ENCODE results near the gene CBX2. TPM values are rescaled to one million over a fixed set of nuclear protein-coding genes. Genes with fewer than 3 reads are reported as not detected.
A peak's percentile ranks its signal among the peaks of the same experiment; 100 is the strongest.

The CBX2 gene
- total RNA-seq, 3 donors from 2014 or later (not counting 1 experiment from before 2014, with no cell fraction given) = 0.18 to 1.3 TPM; not detected in 1

DNA sequence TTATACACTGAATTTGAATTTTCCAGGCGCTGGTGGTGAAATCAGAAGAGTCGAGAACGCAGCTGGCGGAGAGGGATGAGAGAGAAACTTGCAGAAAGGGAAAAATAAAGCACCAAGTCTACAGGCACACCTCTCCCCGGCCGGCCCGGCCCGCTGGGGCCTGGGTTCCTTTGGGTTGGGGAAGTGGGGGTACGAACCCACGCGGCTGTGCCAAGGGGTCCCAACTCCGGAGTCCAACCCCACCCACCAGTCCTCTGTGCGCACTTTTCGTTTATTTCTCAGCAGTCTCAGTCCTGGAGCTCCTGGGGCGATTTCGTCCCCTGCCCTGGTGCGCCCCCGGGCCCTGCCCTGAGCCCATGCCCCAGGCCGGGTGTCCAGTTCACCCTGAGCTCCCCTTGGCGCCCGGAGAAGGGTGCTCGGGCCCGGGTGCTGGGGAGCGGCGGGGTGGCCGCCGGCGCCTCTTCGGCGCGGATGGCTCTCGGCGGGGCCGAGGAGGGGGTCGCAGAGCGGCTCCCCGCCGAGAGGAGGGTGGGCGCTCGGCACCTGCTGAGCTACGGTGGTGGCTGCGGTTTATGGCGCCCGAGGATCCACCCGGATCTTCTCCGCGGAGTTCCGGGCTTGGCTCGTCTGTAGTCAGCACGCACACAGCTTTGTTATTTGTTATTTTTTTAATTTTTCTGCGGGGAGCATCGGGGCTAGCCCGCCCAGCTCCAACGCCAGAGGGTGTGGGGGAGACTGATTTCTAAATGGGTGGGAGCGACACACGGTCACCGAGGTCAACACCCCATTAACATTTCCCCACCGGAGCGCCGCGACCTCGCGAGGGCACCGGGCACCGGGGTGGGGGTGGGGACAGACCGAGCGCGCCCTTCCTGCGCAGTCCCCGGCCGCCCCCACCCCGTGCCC is 34.7 kb downstream of the CBX2 start:
- H3K4me3 Mint-ChIP-seq = peak overlapping the region; percentile 71
- peak overlapping the region in 1 of 2 donors; percentile 57 for H3K27ac Mint-ChIP-seq
- Histone ChIP-seq H3K27ac (ENCODE audit: low read length) (no peak overlapping the region), H3K36me3 (ENCODE audit: control insufficient read depth, insufficient read depth, low read length) (no peaks in the 10 kb centered on the region), H3K4me1 (ENCODE audit: control insufficient read depth, insufficient read depth, low read length) (peaks cover 54% of the 10 kb centered on the region), H3K9me3 (ENCODE audit: control insufficient read depth, insufficient read depth, low read length) (no peaks in the 10 kb centered on the region), H3K27me3 (ENCODE audit: control insufficient read depth, insufficient read depth, low read length) (peaks cover 71% of the 10 kb centered on the region), H3K4me3 (ENCODE audit: low read length) (no peak overlapping the region)
- H3K9me3 Mint-ChIP-seq = no peaks in the 10 kb centered on the region
- intact Hi-C loops (cut with micrococcal nuclease) = no loop called here
- H3K36me3 Mint-ChIP-seq = no peaks in the 10 kb centered on the region
- 2% methylated on average over 58 of the region's 72 CpGs for WGBS (ENCODE audit: insufficient coverage)
- TF ChIP-seq, protein P1, sequence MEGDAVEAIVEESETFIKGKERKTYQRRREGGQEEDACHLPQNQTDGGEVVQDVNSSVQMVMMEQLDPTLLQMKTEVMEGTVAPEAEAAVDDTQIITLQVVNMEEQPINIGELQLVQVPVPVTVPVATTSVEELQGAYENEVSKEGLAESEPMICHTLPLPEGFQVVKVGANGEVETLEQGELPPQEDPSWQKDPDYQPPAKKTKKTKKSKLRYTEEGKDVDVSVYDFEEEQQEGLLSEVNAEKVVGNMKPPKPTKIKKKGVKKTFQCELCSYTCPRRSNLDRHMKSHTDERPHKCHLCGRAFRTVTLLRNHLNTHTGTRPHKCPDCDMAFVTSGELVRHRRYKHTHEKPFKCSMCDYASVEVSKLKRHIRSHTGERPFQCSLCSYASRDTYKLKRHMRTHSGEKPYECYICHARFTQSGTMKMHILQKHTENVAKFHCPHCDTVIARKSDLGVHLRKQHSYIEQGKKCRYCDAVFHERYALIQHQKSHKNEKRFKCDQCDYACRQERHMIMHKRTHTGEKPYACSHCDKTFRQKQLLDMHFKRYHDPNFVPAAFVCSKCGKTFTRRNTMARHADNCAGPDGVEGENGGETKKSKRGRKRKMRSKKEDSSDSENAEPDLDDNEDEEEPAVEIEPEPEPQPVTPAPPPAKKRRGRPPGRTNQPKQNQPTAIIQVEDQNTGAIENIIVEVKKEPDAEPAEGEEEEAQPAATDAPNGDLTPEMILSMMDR (IDR thresholded peaks at IDR 0.05) = no peak
- DNase-seq = peak in 1 of 2 donors; percentile 41
- peaks cover 12 to 23% of the 10 kb centered on the region in 2 donors for H3K4me1 Mint-ChIP-seq
- peaks cover 47 to 48% of the 10 kb centered on the region in 2 donors for H3K27me3 Mint-ChIP-seq (ENCODE audit: low read depth in 2 of 2)
- no peak for ATAC-seq

DNA sequence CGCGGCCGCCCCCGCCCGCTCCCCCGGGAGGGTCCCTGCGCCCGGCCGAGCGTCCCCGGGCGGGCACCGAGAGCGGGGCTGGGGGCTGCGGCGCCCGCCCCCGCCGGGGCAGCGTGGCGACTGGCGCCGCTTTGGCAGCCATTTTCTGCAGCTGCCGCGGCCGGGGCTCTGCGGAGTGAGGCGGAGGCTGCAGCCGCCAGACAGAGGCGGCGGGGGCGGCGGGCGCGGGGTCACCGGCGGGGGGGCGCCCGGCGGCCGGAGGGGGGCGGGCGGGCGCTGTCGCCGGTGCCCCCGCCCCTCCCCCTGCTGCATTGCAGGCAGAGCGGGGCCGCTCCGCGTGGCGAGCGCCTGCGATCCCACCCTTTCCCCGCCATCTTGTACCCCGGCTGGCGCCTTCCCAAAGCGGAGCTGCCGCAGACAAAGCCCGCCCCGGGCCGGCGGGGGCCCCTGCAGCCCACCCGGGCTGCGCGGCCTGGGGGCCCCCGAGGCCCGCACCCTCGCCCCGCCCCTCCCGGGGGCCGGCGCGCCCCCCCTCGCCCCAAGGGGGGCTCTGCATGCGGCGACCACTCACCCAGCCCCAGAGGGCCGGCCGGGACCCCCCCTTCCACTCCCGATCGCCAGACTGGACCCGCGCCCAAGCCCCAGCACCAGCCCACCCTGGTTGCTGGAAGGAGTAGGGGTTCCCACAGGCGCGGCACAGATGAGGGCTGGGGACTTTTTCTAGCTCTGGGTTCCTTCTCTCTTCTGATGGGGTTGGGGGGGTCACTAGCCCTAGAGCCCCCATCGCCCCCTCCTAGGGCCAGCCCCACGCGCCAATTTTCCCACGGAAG is 35.6 kb downstream of the CBX2 start:
- under 1% methylated on average over 84 of the region's 89 CpGs for WGBS (ENCODE audit: insufficient coverage)
- Mint-ChIP-seq H3K9me3 (no peaks in the 10 kb centered on the region), H3K36me3 (no peaks in the 10 kb centered on the region), H3K27ac (no peak overlapping the region), H3K4me1 (peaks cover 12 to 23% of the 10 kb centered on the region in 2 donors), H3K4me3 (no peak overlapping the region), H3K27me3 (ENCODE audit: low read depth in 2 of 2) (peaks cover 46 to 49% of the 10 kb centered on the region in 2 donors)
- Histone ChIP-seq H3K27ac (ENCODE audit: low read length) (no peak overlapping the region), H3K4me1 (ENCODE audit: control insufficient read depth, insufficient read depth, low read length) (peaks cover 54% of the 10 kb centered on the region), H3K9me3 (ENCODE audit: control insufficient read depth, insufficient read depth, low read length) (no peaks in the 10 kb centered on the region), H3K27me3 (ENCODE audit: control insufficient read depth, insufficient read depth, low read length) (peaks cover 62% of the 10 kb centered on the region), H3K36me3 (ENCODE audit: control insufficient read depth, insufficient read depth, low read length) (no peaks in the 10 kb centered on the region), H3K4me3 (ENCODE audit: low read length) (no peak overlapping the region)
- TF ChIP-seq, protein P1 (IDR thresholded peaks at IDR 0.05) = no peak
- DNase-seq = peak in 1 of 2 donors; percentile 52
- intact Hi-C loops (cut with micrococcal nuclease) = no loop called here
- ATAC-seq = peak in 1 of 3 donors; percentile 10

DNA sequence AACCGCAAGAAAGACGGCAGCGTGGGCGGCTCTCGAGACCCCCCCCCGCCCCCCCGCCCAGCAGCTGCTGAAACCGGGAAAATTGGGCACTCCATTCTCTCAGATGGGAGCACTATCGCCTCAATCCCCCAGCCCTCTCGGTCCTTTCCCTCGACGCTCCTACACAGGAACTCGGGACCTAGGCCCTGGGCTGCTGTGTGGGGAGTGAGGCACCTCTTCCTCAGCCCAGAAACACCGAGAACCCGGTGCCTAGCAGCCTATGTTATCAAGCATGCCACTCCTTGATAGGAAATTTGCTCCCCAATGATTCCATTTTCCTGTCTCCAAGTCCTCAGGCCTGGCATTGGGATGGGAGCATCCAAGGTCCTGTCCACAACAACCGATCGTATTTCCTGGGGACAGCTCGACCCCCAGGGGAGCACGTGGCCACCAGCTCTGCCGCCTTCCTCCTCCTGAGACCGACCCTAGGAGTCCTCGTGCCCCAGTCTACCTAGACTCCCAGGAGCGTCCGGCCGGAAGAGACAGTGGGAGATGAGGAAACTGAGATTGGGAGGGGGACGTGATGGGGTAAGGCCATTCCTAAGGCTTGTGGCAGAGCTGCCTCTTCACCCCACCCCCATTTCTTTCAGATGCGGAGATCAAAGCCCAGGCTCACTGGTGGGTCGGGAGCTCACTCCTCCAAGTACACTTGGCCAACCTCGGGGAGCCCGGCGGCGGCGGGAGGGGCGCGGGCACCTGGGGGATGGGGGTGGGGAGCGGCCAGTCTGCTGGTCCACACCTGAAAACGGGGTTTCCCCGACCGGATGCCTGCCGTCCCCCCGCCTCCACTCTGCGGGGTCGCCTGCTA is 36.4 kb downstream of the CBX2 start:
- H3K4me3 Mint-ChIP-seq = peak overlapping the region; percentile 65
- DNase-seq (peak in 1 of 2 donors; percentile 47), ATAC-seq (no peak)
- H3K9me3 Mint-ChIP-seq = no peaks in the 10 kb centered on the region
- 6% methylated on average over 31 of the region's 43 CpGs for WGBS (ENCODE audit: insufficient coverage)
- H3K4me1 Mint-ChIP-seq = peaks cover 12 to 23% of the 10 kb centered on the region in 2 donors
- TF ChIP-seq, protein P1 (IDR thresholded peaks at IDR 0.05) = no peak
- H3K27me3 Mint-ChIP-seq (ENCODE audit: low read depth in 2 of 2) = peaks cover 42 to 49% of the 10 kb centered on the region in 2 donors
- H3K36me3 Mint-ChIP-seq = no peaks in the 10 kb centered on the region
- H3K9me3 ChIP-seq (ENCODE audit: control insufficient read depth, insufficient read depth, low read length) = no peaks in the 10 kb centered on the region
- no peak overlapping the region for H3K27ac ChIP-seq (ENCODE audit: low read length)
- H3K27ac Mint-ChIP-seq = peak overlapping the region in 1 of 2 donors; percentile 65
- intact Hi-C loops (cut with micrococcal nuclease) = no loop called here
- no peaks in the 10 kb centered on the region for H3K36me3 ChIP-seq (ENCODE audit: control insufficient read depth, insufficient read depth, low read length)
- H3K4me3 ChIP-seq (ENCODE audit: low read length) = no peak overlapping the region
- peaks cover 54% of the 10 kb centered on the region for H3K27me3 ChIP-seq (ENCODE audit: control insufficient read depth, insufficient read depth, low read length)
- peaks cover 50% of the 10 kb centered on the region for H3K4me1 ChIP-seq (ENCODE audit: control insufficient read depth, insufficient read depth, low read length)
